KMS-11 (cell line): Measurements from ENCODE around the gene ETHE1.

Source experiments
- H2AFZ ChIP-seq: fragments of 200-600 bp; sonication (generic); 2 replicates; pipeline ENCODE4 v1.6.1; 2016; ENCODE audit warnings: antibody characterized with exemption, mixed run types, low read depth
- H3K27ac ChIP-seq: fragments of 200-600 bp; sonication (generic); 2 replicates; pipeline ENCODE4 v1.6.1; 2016; ENCODE audit warnings: mild to moderate bottlenecking, mixed run types
- H3K27me3 ChIP-seq: fragments of 200-600 bp; sonication (generic); 2 replicates; pipeline ENCODE4 v1.6.1; 2017; ENCODE audit warnings: mild to moderate bottlenecking, low read depth, mixed run types, moderate library complexity; ENCODE audit not compliant: insufficient read depth
- H3K36me3 ChIP-seq: fragments of 200-600 bp; sonication (generic); 2 replicates; pipeline ENCODE4 v1.6.1; 2017; ENCODE audit warnings: mild to moderate bottlenecking, mixed run types; ENCODE audit not compliant: insufficient read depth
- H3K4me1 ChIP-seq: fragments of 200-600 bp; sonication (generic); 2 replicates; pipeline ENCODE4 v1.6.1; 2016; ENCODE audit warnings: mild to moderate bottlenecking, low read depth, mixed run types; ENCODE audit not compliant: poor library complexity, severe bottlenecking
- H3K4me2 ChIP-seq: fragments of 200-600 bp; sonication (generic); 2 replicates; pipeline ENCODE4 v1.7.0; 2016; ENCODE audit warnings: mild to moderate bottlenecking, mixed run types
- H3K4me3 ChIP-seq: fragments of 200-600 bp; sonication (generic); IDR thresholded peaks from 2 replicates; pipeline ENCODE4 v1.6.1; 2017; ENCODE audit warnings: low read depth, low read length, mixed read lengths; ENCODE audit not compliant: insufficient read depth
- H3K79me2 ChIP-seq: fragments of 200-600 bp; sonication (generic); 2 replicates; pipeline ENCODE4 v1.6.1; 2016; ENCODE audit warnings: low read depth, mixed run types; ENCODE audit not compliant: insufficient read depth
- H3K9ac ChIP-seq: fragments of 200-600 bp; sonication (generic); 2 replicates; pipeline ENCODE4 v1.6.1; 2016; ENCODE audit warnings: mild to moderate bottlenecking, mixed run types
- H4K20me1 ChIP-seq: fragments of 200-600 bp; sonication (generic); 2 replicates; pipeline ENCODE4 v1.6.1; 2016; ENCODE audit warnings: mild to moderate bottlenecking, mixed run types; ENCODE audit not compliant: insufficient read depth
- CTCF ChIP-seq: fragments of 200-600 bp; sonication (generic); conservative IDR thresholded peaks from 2 replicates; pipeline ENCODE4 v1.6.1; 2017; ENCODE audit warnings: low read depth, mild to moderate bottlenecking, antibody characterized with exemption, low read length, moderate library complexity, mixed read lengths

Gene ETHE1

GRCh38 chr19:43564800-43565199 is 37.8 kb upstream of the ETHE1 start:
- H3K27ac ChIP-seq = no peak overlapping the region
- H3K4me1 ChIP-seq = peaks cover 3% of the 10 kb centered on the region
- 0 out of 2 replicates have a peak, but pooled peaks cover 3% of the 10 kb centered on the region for H3K79me2 ChIP-seq
- no peak overlapping the region for H3K4me2 ChIP-seq
- no peak overlapping the region for H3K9ac ChIP-seq
- H3K4me3 ChIP-seq = no peak overlapping the region
- no peak for TF ChIP-seq CTCF
- no peaks in the 10 kb centered on the region for H3K36me3 ChIP-seq
- no peak overlapping the region for H2AFZ ChIP-seq
- H3K27me3 ChIP-seq = no peaks in the 10 kb centered on the region
- H4K20me1 ChIP-seq = no peaks in the 10 kb centered on the region

GRCh38 chr19:43563816-43564457 is 36.9 kb upstream of the ETHE1 start:
- no peaks in the 10 kb centered on the region for H3K36me3 ChIP-seq

GRCh38 chr19:43562698-43563241 is 35.8 kb upstream of the ETHE1 start:
- Histone ChIP-seq H3K27ac (no peak overlapping the region), H4K20me1 (no peaks in the 10 kb centered on the region), H3K79me2 (no peaks in the 10 kb centered on the region), H3K27me3 (no peaks in the 10 kb centered on the region), H3K9ac (no peak overlapping the region), H2AFZ (no peak overlapping the region), H3K4me3 (no peak overlapping the region), H3K4me1 (no peaks in the 10 kb centered on the region), H3K4me2 (no peak overlapping the region), H3K36me3 (no peaks in the 10 kb centered on the region)
- TF ChIP-seq CTCF = no peak

More at GRCh38 chr19:43563816-43564457, 36.9 kb upstream of the ETHE1 start:
- H3K4me1 ChIP-seq = no peaks in the 10 kb centered on the region
- no peak overlapping the region for H3K4me3 ChIP-seq
- no peaks in the 10 kb centered on the region for H4K20me1 ChIP-seq
- H3K27me3 ChIP-seq = no peaks in the 10 kb centered on the region
- TF ChIP-seq CTCF = no peak
- H3K9ac ChIP-seq = no peak overlapping the region
- no peaks in the 10 kb centered on the region for H3K79me2 ChIP-seq
- no peak overlapping the region for H3K4me2 ChIP-seq
- H2AFZ ChIP-seq = no peak overlapping the region
- no peak overlapping the region for H3K27ac ChIP-seq

GRCh38 chr19:43562226-43562697 is 35.3 kb upstream of the ETHE1 start:
- H4K20me1 ChIP-seq = no peaks in the 10 kb centered on the region
- H3K27ac ChIP-seq = no peak overlapping the region
- no peak overlapping the region for H3K4me2 ChIP-seq
- no peaks in the 10 kb centered on the region for H3K36me3 ChIP-seq
- H3K79me2 ChIP-seq = no peaks in the 10 kb centered on the region
- no peaks in the 10 kb centered on the region for H3K4me1 ChIP-seq
- H3K9ac ChIP-seq = no peak overlapping the region
- no peaks in the 10 kb centered on the region for H3K27me3 ChIP-seq
- no peak for TF ChIP-seq CTCF
- no peak overlapping the region for H2AFZ ChIP-seq
- no peak overlapping the region for H3K4me3 ChIP-seq
